ENCODE results near the gene LATS2.

DNA sequence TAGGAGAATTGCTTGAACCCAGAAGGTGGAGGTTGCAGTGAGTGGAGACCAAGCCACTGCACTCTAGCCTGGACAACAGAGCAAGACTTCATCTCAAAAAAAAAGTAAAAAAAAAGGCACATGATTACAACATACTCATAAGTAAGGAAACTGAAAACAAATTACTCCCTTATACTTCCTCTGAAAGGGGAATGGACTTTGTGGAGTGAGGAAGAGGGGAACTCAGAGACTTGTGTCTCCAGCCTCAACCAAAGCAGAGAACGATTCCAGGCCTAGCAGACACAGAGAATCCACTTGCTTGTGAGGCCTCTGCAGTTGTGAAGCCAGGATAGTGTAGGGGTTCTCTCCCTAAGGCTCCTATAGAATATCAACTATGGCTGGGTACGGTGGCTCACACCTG is 4.3 kb upstream of the LATS2 start:
- TF ChIP-seq ZFP30 (CRISPR knock-in tag; IDR thresholded peaks at IDR 0.05) (no peak), RARB (CRISPR knock-in tag; IDR thresholded peaks at IDR 0.05) (no peak), PATZ1 (CRISPR knock-in tag; IDR thresholded peaks at IDR 0.05; ENCODE audit: borderline replicate concordance) (no peak), TCF4 (CRISPR knock-in tag; IDR thresholded peaks at IDR 0.05; ENCODE audit: borderline replicate concordance) (no peak), ZNF8 (CRISPR knock-in tag; IDR thresholded peaks at IDR 0.05) (no peak), ESRRG (CRISPR knock-in tag; IDR thresholded peaks at IDR 0.05) (no peak)
- TF ChIP-seq, protein P1, sequence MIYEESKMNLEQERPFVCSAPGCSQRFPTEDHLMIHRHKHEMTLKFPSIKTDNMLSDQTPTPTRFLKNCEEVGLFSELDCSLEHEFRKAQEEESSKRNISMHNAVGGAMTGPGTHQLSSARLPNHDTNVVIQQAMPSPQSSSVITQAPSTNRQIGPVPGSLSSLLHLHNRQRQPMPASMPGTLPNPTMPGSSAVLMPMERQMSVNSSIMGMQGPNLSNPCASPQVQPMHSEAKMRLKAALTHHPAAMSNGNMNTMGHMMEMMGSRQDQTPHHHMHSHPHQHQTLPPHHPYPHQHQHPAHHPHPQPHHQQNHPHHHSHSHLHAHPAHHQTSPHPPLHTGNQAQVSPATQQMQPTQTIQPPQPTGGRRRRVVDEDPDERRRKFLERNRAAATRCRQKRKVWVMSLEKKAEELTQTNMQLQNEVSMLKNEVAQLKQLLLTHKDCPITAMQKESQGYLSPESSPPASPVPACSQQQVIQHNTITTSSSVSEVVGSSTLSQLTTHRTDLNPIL (CRISPR knock-in tag; IDR thresholded peaks at IDR 0.05; ENCODE audit: low read depth): no peak

Data from SK-N-SH treated with all-trans-retinoic acid at 6 μM for 48 hours (cell line).